Small intestine (tissue), 7 donors: ENCODE data around the gene MGAT4C. TPM values are rescaled to one million over a fixed set of nuclear protein-coding genes. Genes with fewer than 3 reads are reported as not detected.
"Not testable (repeated sequence)": the region's sequence is repeated elsewhere in the genome, so short reads cannot be mapped to it uniquely, and the experiment has no call there.

ENCODE experiments used
- DNase-seq, 2 donors: peaks; one replicate each; pipeline versions ENCODE4 v3.0.0 to v3.0.0-alpha.2; 2013
- FAIRE-seq: peaks from 2 replicates; lab custom pipeline; 2012; peaks lifted over from hg19 to GRCh38; lab: Jason Lieb, UNC
- H3K27ac ChIP-seq, 3 donors: one replicate each; pipeline ENCODE4 v1.5.1; 2013; ENCODE audit warnings: low read length in 2 of 3, mild to moderate bottlenecking in 2 of 3, control low read depth in 1 of 3, inconsistent platforms in 1 of 3, low read depth in 1 of 3, moderate library complexity in 1 of 3
- H3K27me3 ChIP-seq, 3 donors: one replicate each; pipeline ENCODE4 v1.6.1; 2013; ENCODE audit warnings: low read length in 3 of 3, inconsistent platforms in 1 of 3; ENCODE audit not compliant: control insufficient read depth in 3 of 3, insufficient read depth in 3 of 3
- H3K36me3 ChIP-seq, 3 donors: one replicate each; pipeline ENCODE4 v1.6.1; 2013; ENCODE audit warnings: low read length in 3 of 3, inconsistent platforms in 1 of 3, low read depth in 1 of 3, mild to moderate bottlenecking in 1 of 3, moderate library complexity in 1 of 3; ENCODE audit not compliant: control insufficient read depth in 3 of 3, insufficient read depth in 2 of 3
- H3K4me1 ChIP-seq, 3 donors: one replicate each; pipeline ENCODE4 v1.6.1; 2013; ENCODE audit warnings: low read length in 2 of 3, inconsistent platforms in 1 of 3, low read depth in 1 of 3, mild to moderate bottlenecking in 1 of 3, moderate library complexity in 1 of 3; ENCODE audit not compliant: control insufficient read depth in 3 of 3, insufficient read depth in 2 of 3
- H3K4me3 ChIP-seq, 3 donors: one replicate each; pipeline ENCODE4 v1.5.1; 2013; ENCODE audit warnings: low read length in 3 of 3, control low read depth in 1 of 3, inconsistent platforms in 1 of 3, low read depth in 1 of 3, mild to moderate bottlenecking in 1 of 3, moderate library complexity in 1 of 3
- H3K9me3 ChIP-seq, 2 donors: one replicate each; pipeline ENCODE4 v1.6.1; 2013; ENCODE audit warnings: low read depth in 1 of 2, low read length in 1 of 2; ENCODE audit not compliant: control insufficient read depth in 2 of 2, insufficient read depth in 1 of 2
- WGBS, 3 donors: extraction: QIAGEN DNeasy Blood & Tissue Kit; methylation state at CpG; one replicate each; pipeline ENCODE4 v1.1.7; 2013; 5-methylcytosine and 5-hydroxymethylcytosine counted together
- polyA plus RNA-seq, 4 donors: library from polyadenylated mRNA; stranded (reverse) in 3 of 4; unstranded in 1 of 4; fragments of 200-250 nt in 3 of 4; fragments of 120-200 nt in 1 of 4; gene quantifications; one replicate each; pipeline versions ENCODE4 v1.2.1 to v1.2.3, GENCODE V29; 2013
- donor health status: healthy with polysubstance abuse.
- donor health status: control.
- donor health status: control.
- donor health status: Bipolar disorder and iron deficiency.
- donor health status: healthy.

Gene MGAT4C
- polyA plus RNA-seq, 4 donors, result under 0.01 to 0.49 (median 0.12) TPM; not detected in 1

DNA sequence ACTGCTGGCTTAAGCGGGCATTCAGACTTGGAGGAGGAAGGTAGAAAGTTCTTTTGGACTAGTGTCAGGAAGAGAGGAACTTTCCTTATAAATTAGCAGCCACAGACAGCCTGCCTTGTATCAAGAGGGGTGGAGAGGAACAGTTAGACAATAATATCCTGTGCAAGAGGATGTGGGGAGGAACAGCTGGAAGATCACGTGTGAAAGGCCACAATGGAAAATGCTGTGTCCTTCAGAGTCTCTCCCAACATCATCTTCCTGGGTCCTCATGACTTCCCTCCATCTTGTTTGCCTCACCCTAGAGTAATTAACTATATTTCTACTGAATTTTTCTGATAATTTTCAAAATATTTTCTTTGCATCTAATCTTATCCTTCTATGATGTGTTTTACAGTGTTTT, 117.4 kb downstream of the MGAT4C start:
- no peaks in the 10 kb centered on the region for H3K4me1 ChIP-seq
- no peaks in the 10 kb centered on the region for H3K9me3 ChIP-seq
- FAIRE-seq (no peak), DNase-seq (no peak)
- no peaks in the 10 kb centered on the region for H3K36me3 ChIP-seq
- no peaks in the 10 kb centered on the region for H3K27me3 ChIP-seq
- H3K27ac ChIP-seq, result no peak overlapping the region
- H3K4me3 ChIP-seq, result no peak overlapping the region
- 59 to 82% (median 67%) methylated on average over 2 of the region's 2 CpGs for WGBS, 3 donors

DNA sequence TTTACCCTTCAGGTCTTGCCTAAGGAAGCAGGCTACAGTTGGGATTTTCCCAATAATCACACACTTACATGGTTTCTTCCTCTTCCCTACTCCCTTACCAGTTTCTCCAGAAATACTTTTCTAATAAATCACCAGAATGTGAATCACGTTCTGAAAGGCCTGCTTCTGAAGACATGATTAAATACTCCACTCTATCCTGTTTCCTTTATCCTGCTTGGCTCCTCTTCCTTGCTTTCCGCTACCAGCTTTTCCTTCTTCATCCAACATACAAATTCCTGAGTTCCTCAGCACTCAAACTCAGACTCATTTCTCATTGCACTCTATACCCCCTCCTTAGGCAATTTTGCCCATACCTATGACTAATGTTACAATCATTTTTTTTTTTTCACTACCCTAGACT, 118.3 kb downstream of the MGAT4C start:
- no peaks in the 10 kb centered on the region for H3K36me3 ChIP-seq
- H3K27me3 ChIP-seq, result no peaks in the 10 kb centered on the region
- H3K4me3 ChIP-seq, result no peak overlapping the region
- no peak for FAIRE-seq
- H3K4me1 ChIP-seq, result no peaks in the 10 kb centered on the region
- no peaks in the 10 kb centered on the region for H3K9me3 ChIP-seq
- 56 to 63% (median 58%) methylated on average over 2 of the region's 2 CpGs for WGBS, 3 donors
- no peak for DNase-seq
- no peak overlapping the region for H3K27ac ChIP-seq

DNA sequence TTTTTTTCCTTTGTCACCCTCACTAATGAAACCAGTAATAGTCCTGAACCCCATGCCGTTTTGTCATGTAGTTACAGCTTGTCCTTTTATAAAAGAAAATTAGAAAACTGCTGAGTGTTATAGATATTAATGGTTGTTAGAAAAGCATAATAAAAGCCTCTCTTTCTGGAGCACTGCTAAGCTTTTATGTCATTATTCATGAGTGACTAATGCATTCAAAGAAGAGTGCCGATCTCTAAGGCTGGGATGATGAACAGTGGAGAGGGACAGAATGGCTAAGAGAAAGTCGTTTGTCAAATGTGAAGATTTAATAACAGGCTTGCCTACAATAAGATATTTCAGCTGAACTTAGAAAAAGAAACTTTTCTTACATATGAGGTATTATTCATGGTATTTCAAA, 121.6 kb downstream of the MGAT4C start:
- DNase-seq, result no peak
- no peak overlapping the region for H3K27ac ChIP-seq
- no peaks in the 10 kb centered on the region for H3K27me3 ChIP-seq
- FAIRE-seq, result no peak
- H3K9me3 ChIP-seq, result no peaks in the 10 kb centered on the region
- H3K4me1 ChIP-seq, result no peaks in the 10 kb centered on the region
- H3K36me3 ChIP-seq, result no peaks in the 10 kb centered on the region
- 54 to 69% (median 64%) methylated on average over 3 of the region's 3 CpGs for WGBS, 3 donors
- H3K4me3 ChIP-seq, result no peak overlapping the region

DNA sequence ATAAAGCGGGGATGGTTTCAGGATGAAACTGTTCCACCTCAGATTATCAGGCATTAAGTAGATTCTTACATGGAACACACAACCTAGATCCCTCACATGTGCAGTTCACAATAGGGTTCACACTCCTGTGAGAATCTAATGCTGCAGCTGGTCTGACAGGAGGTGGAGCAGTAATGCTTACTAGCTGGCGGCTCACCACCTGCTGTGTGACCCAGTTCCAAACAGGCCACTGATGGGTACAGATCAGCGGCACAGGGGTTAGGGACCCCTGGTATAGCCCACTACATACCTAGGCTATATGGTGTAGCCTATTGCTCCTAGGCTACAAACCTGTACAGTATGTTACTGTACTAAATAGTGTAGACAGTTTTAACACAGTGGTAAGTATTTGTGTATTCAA, 129.3 kb downstream of the MGAT4C start:
- FAIRE-seq, H3K36me3 ChIP-seq, H3K9me3 ChIP-seq, H3K4me1 ChIP-seq, H3K27me3 ChIP-seq, H3K4me3 ChIP-seq, DNase-seq, H3K27ac ChIP-seq: not testable (repeated sequence)
- 79 to 86% (median 82%) methylated on average over 3 of the region's 3 CpGs for WGBS, 3 donors

DNA sequence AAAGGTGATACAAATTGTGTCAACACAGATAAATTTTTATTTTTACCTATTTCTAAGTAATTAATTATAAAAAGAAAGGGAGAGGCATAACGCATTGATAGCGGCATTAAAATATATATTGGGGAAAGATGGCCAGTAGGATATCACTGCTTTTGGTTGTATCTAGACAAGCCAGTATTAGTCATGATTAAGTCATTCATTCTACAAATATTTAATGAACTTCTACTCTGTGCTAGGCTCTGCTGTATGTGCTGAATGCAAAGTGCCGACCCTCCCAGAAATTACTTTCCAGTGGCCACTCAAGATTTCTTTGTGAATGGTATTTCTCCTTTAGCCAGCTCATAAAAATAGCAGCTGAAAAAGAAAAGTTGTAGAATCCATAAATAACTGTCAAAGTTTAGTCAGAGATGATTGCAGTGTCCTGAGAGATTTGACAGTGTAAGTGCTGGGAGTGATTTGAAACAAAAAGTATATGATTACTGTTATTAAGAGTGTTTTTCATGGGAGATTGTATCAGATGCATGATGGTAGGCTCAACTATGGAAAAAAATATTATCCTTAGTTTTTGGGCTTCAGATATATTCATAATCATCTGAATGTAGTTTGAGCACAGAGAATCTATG, 133.2 kb downstream of the MGAT4C start:
- no peak overlapping the region for H3K4me3 ChIP-seq
- no peaks in the 10 kb centered on the region for H3K27me3 ChIP-seq
- no peaks in the 10 kb centered on the region for H3K36me3 ChIP-seq
- DNase-seq, result no peak
- no peaks in the 10 kb centered on the region for H3K4me1 ChIP-seq
- H3K27ac ChIP-seq, result no peak overlapping the region
- no peak for FAIRE-seq
- H3K9me3 ChIP-seq, result no peaks in the 10 kb centered on the region
- WGBS, 3 donors, result 50 to 73% (median 69%) methylated on average over 3 of the region's 3 CpGs

DNA sequence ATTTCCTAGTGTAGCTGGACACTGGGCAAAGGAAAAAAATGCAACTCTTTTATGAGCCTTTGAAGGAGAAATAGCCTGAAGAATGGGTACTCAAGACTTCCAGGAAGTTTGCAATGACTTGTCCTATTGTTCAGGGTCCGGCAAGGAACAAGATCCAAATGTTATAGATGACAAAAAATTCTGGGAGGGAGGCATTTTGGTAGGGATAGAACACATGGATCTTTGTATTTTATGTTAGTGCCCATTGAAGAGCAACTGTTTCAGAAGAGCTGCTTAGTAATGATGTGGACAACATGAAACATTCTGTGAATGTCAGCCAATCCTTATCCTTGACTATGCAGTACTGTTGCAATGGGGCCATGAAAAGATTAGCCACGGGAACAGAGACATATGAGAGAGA, 138.0 kb downstream of the MGAT4C start:
- no peak overlapping the region for H3K27ac ChIP-seq
- no peak overlapping the region for H3K4me3 ChIP-seq
- no peaks in the 10 kb centered on the region for H3K4me1 ChIP-seq
- WGBS, 3 donors, result 61 to 71% (median 62%) methylated on average over 2 of the region's 2 CpGs
- no peaks in the 10 kb centered on the region for H3K9me3 ChIP-seq
- FAIRE-seq (no peak), DNase-seq (no peak)
- no peaks in the 10 kb centered on the region for H3K27me3 ChIP-seq
- H3K36me3 ChIP-seq, result no peaks in the 10 kb centered on the region

DNA sequence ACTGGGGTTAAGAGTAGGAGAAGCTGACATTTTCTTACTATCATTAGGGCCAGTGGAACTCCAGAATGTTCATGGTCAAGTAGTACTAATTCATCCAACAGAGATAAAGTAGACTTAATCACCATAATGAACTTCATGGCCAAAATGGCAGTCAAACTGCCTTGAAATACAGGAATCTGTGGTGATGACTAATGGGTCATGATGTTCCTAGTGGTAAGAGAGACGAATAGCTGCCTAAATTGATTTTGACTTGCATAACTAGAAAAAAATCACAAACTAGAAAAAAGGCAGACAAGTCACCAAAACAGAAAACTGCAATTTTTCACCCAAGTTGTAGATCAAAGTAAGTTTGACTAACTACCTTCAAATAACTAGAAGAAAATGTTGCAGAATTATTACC, 138.5 kb downstream of the MGAT4C start:
- H3K27me3 ChIP-seq, result no peaks in the 10 kb centered on the region
- no peak for FAIRE-seq

DNA sequence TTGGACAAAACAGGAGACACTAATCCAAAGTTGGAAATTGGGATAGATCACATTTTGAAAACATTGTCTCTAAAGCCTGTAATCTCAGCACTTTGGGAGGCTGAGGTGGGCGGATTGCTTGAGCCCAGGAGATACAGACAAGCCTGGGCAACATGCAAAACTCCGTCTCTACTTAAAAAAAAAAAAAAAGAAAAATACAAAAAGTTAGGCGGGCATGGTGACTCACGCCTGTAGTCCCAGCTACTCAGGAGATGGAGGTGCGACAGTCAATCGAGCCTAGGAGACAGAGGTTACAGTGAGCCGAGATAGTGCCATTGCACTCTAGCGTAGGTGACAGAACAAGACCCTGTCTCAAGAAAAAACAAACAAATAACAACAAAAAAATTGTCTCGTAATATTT, 152.1 kb downstream of the MGAT4C start:
- Histone ChIP-seq H3K27me3 (no peaks in the 10 kb centered on the region), H3K36me3 (no peaks in the 10 kb centered on the region), H3K27ac (no peak overlapping the region), H3K9me3 (no peaks in the 10 kb centered on the region), H3K4me3 (no peak overlapping the region), H3K4me1 (no peaks in the 10 kb centered on the region)
- DNase-seq (no peak), FAIRE-seq (no peak)
- WGBS, 3 donors, result 79 to 85% (median 79%) methylated on average over 9 of the region's 9 CpGs

More for the DNA sequence above, 138.5 kb downstream of the MGAT4C start:
- DNase-seq, result no peak
- Histone ChIP-seq H3K27ac (no peak overlapping the region), H3K4me3 (no peak overlapping the region), H3K4me1 (no peaks in the 10 kb centered on the region), H3K36me3 (no peaks in the 10 kb centered on the region), H3K9me3 (no peaks in the 10 kb centered on the region)
- 38 to 59% (median 43%) methylated on average over 1 of the region's 1 CpG for WGBS, 3 donors

DNA sequence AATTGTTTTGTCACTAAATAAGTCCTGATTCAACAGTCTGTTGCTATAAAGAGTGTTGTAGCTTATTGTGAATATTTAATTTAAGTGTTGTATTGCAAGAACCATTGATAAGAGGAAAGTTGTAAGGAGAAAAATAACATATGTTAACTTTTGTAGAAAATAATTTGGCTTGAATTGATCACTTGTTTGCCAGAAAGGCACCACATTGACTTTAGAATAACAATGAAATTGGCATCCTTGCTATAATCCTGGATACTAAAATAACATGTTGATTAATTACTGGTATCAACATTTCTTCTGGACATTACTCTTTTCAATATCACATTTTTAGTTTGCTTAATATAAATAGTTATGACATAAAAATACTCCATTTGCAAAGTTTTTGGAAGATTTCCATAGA, 159.0 kb downstream of the MGAT4C start:
- DNase-seq (no peak), FAIRE-seq (no peak)
- H3K4me3 ChIP-seq, result no peak overlapping the region
- H3K9me3 ChIP-seq, result no peaks in the 10 kb centered on the region
- H3K36me3 ChIP-seq, result no peaks in the 10 kb centered on the region
- H3K27me3 ChIP-seq, result no peaks in the 10 kb centered on the region
- no peaks in the 10 kb centered on the region for H3K4me1 ChIP-seq
- no peak overlapping the region for H3K27ac ChIP-seq
